Stimulated activated CD8-positive, alpha-beta memory T cell treated with anti-CD3 and anti-CD28 coated beads, Interleukin-4, amount 100 ng/mL, for 4 hours (primary cell): ENCODE measurements around the gene DIS3L2.
"Not testable (repeated sequence)": the region's sequence is repeated elsewhere in the genome, so short reads cannot be mapped to it uniquely, and the experiment has no call there.

Experiments used
- DNase-seq, 2 donors: peaks; one replicate each; pipeline ENCODE4 v3.0.0-alpha.2; 2020; ENCODE audit warnings: low read depth in 2 of 2, low spot score in 1 of 2

DIS3L2 gene

GRCh38 chr2:232162187-232162586 is 200.7 kb downstream of the DIS3L2 start:
- DNase-seq = no peak

- no peak for DNase-seq
Measured at GRCh38 chr2:232170396-232170795, 208.9 kb downstream of the DIS3L2 start.

GRCh38 chr2:232174662-232175061 is 213.1 kb downstream of the DIS3L2 start:
- DNase-seq = no peak

DNA sequence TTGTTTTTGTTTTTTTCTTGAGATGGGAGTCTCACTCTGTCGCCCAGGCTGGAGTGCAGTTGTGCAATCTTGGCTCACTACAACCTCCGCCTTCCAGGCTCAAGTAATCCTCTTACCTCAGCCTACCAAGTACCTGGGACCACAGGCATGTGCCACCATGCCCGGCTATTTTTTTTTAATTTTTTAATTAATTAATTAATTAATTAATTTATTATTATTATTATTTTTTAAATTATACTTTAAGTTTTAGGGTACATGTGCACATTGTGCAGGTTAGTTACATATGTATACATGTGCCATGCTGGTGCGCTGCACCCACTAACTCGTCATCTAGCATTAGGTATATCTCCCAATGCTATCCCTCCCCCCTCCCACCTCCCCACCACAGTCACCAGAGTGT is 215.1 kb downstream of the DIS3L2 start:
- not testable (repeated sequence) for DNase-seq

DNA sequence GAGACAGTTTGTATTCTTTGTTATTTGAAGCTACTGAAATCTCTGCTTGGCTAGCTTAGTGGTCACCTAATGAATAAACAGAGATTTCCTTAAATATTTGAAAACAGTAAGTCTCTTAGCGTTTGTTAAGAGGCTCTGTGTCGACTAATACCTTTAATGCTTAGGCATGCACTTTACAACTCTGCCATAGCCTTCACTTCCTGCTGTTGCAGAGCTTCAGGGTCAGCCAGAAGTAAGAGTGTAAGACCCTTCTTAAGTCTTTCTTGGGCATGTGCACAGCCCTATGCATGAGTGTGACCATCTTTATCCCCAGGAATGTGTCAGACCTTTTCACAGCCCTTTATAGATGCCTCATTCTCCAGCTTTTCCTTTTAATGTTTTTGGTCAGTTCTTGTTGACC is 221.8 kb downstream of the DIS3L2 start:
- DNase-seq = no peak

- no peak for DNase-seq
Measured at GRCh38 chr2:232184346-232184745, 222.8 kb downstream of the DIS3L2 start.

- DNase-seq = no peak
Measured at GRCh38 chr2:232190796-232191195, 229.3 kb downstream of the DIS3L2 start.

DNA sequence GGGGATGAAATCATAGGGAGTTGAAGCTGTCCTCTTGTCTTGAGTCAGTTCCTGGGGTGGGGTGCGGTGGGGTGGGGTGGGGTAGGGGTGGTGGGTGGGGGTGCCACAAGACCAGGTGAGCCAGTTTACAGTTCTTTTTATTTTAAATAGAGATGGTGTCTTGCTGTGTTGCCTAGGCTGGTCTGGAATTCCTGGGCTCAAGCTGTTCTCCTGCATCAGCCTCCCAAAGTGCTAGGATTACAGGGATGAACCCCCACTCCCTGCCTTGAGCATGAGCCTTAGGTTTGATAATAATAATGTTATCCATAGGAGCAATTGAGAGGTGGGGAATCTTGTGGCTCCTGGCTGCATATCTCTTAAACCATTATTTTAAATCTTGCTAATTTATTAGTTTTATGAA is 234.0 kb downstream of the DIS3L2 start:
- DNase-seq = no peak

- no peak for DNase-seq
Measured at GRCh38 chr2:232196802-232197201, 235.3 kb downstream of the DIS3L2 start.

- no peak for DNase-seq
Measured at GRCh38 chr2:232200195-232200594, 238.7 kb downstream of the DIS3L2 start.

DNA sequence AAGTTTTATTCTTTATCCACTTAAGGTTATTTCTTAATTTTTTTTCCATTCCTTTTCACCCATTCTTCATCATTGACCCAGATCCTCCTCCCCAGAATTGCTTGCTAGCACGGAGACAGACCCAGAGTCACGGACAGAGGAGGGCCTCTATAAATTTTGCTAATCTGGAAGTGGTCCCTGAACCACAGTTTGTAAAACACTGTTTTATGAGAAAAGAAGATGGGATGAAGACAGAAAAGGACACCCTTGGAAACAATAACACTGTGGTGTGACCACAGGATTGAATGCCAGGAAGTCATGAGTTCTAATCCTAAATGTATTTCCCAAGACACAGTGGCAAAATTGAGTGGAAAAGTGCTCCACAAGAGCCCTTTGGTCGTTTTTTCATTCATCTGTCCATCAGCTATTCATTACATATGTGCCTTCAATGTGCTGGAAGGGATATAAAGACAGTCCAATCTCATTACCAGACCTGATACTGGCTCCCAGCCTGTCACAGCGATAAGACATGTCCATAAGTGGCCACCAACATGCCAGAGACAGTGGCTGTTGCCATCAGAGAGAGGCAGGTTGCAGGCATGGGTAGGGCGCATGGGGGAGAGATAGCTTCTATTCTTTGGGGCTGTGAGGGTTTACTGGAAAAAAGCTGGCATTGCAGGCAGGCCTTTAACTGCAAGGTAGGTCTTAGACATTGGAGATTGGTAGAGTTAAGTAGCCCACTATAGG is 241.8 kb downstream of the DIS3L2 start:
- no peak for DNase-seq

DNA sequence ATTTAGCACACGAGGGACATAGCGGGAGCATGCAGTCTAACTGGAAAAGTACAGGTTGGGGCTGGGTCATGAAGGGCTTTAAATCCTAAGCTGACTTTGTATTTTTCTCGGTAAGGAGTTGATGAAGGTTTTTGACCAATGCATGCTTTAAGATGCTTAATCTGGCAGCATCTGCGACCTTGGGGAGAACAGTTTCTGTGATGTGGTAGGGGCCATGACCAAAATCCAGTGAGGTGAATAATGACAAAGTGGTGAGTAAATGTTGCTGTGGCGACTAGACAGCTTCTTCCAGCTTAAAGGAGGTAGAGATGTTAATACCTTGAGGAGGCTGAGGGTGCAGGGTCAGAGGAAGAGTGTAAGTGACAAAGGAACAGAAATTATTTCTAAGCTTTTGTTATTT is 242.4 kb downstream of the DIS3L2 start:
- no peak for DNase-seq

DNA sequence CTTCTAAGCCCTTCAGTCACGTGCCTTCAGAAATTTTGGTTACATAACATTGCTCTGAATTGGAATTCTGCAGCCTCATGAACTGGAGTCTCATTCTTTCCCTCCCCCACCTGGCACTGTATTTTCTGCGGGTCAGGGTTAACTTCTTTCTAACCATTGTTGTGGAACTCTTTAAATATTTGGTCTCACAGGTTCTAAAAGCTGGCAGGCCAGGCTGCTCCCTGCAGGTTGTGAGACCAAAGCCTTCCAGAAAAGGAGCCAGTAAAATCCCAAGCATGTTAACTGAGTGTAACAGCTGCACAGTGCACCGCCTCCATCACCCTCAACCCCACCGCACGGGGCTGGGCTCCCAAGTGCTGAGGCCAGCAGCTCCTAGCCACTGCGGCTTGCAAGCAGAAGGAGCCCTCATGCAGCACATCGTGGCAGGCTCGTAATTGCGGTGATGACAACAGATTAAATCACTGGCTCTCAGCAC is 243.0 kb downstream of the DIS3L2 start:
- no peak for DNase-seq

DNA sequence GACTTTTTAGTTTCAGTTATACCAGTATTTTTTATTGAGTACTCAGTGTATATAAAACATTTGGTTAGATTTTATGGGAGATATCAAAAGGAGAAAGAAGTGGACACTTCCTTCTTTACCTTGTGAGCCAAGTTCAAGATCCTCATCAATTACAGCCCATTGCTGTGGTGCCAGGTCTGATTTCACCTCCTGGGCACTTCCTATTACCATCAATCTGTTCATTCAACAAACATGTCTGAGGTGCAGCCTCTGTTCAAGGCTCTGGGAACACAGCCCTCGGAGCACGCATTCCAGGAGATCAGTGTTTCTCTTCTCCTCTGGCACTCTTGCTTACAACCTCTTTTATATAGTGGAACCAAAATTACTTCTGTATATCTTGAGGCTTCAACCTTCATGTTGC is 245.7 kb downstream of the DIS3L2 start:
- DNase-seq = no peak

GRCh38 chr2:232210306-232210705 is 248.8 kb downstream of the DIS3L2 start:
- DNase-seq = no peak

GRCh38 chr2:232211743-232212686 is 250.5 kb downstream of the DIS3L2 start:
- DNase-seq = no peak

GRCh38 chr2:232213176-232213575 is 251.7 kb downstream of the DIS3L2 start:
- DNase-seq = no peak

DNA sequence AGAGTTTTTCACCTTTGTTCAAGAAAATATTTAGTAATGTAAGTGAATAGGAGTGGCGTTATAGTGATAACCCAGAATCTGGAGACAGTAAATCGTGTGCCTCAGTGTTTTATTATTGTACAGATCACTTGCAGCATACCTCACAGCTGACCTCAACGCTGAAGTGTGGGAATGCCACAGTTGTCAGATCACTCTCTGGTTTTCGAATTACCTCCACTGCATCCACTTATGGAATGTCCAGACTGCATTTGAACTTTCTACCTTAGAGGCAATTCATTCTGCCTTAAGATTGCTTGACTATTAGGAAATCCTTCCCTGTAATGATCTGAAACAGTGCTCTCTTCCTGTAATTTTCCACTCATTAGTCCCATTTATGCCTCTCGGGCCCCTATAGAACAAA is 252.5 kb downstream of the DIS3L2 start:
- DNase-seq = no peak

DNA sequence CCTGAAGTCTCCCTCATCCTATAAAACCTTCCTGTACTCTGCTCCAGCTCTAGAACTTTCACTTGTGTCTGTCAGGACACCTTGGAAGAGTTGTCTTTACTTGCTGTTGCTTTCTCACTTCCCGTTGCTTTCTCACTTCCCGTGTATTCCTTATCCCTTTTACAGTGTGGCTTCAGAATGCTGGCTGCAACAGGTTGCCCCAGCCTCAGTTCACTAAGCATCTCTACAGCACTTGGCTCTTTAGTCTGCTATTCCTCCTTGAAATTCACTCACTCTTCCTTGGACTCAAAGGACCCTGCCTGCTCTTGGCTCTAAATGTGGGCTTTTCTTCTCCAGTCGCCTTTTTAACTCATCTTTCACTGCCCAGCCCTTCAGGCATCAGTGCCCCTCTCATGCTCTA is 254.5 kb downstream of the DIS3L2 start:
- DNase-seq = no peak

GRCh38 chr2:232218778-232219495 is 257.4 kb downstream of the DIS3L2 start:
- DNase-seq = no peak

DNA sequence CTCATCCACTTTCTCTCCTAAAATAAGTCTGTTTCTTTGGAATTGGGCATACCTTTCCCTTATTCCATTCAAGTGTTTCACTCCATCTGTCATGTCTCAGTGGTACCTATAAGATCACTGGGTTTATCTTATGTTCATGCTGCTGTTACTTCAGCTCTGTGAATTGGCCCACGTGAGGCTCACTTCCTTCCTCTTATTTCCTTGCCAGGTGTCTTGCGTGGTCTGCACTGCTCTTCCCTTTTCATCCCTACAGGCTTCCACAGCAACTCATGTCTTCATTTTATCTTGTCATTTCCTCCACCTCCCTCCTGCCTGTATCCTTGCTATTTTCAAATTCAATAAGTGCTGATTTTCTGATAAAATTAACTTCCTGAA is 258.0 kb downstream of the DIS3L2 start:
- no peak for DNase-seq

- no peak for DNase-seq
Measured at GRCh38 chr2:232219932-232220331, 258.4 kb downstream of the DIS3L2 start.
